B cell (primary cell): ENCODE data around the gene NPPC. TPM values are rescaled to one million over a fixed set of nuclear protein-coding genes. Genes with fewer than 3 reads are reported as not detected.

Source experiments
- ATAC-seq: fragments of 200-7000 bp; cut with Tn5 transposase; one replicate; pipeline ENCODE4 v1.10.0; 2021; ENCODE audit warnings: low read depth, mild to moderate bottlenecking, moderate number of reproducible peaks, moderate library complexity
- CTCF ChIA-PET: fragments of 350-600 bp; sonication (Branson Sonifier 250); formaldehyde crosslinking; loops from one replicate; lab custom pipeline; 2021; ENCODE audit warnings: antibody characterized with exemption, inconsistent platforms; lab: Charles Lee
- POLR2A ChIA-PET: fragments of 350-600 bp; sonication (Branson Sonifier 250); formaldehyde crosslinking; loops from one replicate; lab custom pipeline; 2021; ENCODE audit warnings: antibody characterized with exemption; lab: Charles Lee
- DNase-seq: peaks from one replicate; pipeline ENCODE4 v3.0.0; 2013
- H2AFZ ChIP-seq: 2 replicates; pipeline ENCODE4 v1.6.1; 2012; ENCODE audit warnings: mild to moderate bottlenecking, low read depth, low read length; ENCODE audit not compliant: insufficient read depth, poor library complexity, severe bottlenecking
- H3K27ac ChIP-seq, 2 donors: 1 replicate in 1 of 2; 2 replicates in 1 of 2; pipeline ENCODE4 v1.5.1; 2012 to 2013; ENCODE audit warnings: low read length in 2 of 2, mild to moderate bottlenecking in 2 of 2, moderate library complexity in 1 of 2
- H3K27me3 ChIP-seq, 4 experiments: fragments of 200-600 bp in 1 of 4; sonication (generic) in 1 of 4; replicated peaks in 1 of 4; 1 replicate in 2 of 4; 2 replicates in 2 of 4; pipeline versions ENCODE4 v1.6.1 to v1.7.0; 2013 to 2016; ENCODE audit warnings: low read length in 3 of 4, mild to moderate bottlenecking in 2 of 4, mixed read lengths in 1 of 4, moderate library complexity in 1 of 4; ENCODE audit not compliant: insufficient read depth in 4 of 4, control insufficient read depth in 3 of 4; ENCODE audit errors: control extremely low read depth in 1 of 4
- H3K36me3 ChIP-seq, 2 experiments: replicated peaks in 1 of 2; 1 replicate in 1 of 2; 2 replicates in 1 of 2; pipeline versions ENCODE4 v1.6.1 to v1.7.1; 2013; ENCODE audit warnings: low read length in 1 of 2; ENCODE audit not compliant: insufficient read depth in 2 of 2, control insufficient read depth in 1 of 2; ENCODE audit errors: control extremely low read depth in 1 of 2, extremely low read depth in 1 of 2
- H3K4me1 ChIP-seq, 2 donors: fragments of 200-600 bp in 1 of 2; sonication (generic) in 1 of 2; 1 replicate in 1 of 2; 2 replicates in 1 of 2; pipeline versions ENCODE4 v1.5.1 to v1.6.1; 2013 to 2017; ENCODE audit warnings: low read length in 2 of 2; ENCODE audit not compliant: control insufficient read depth in 2 of 2, insufficient read depth in 2 of 2
- H3K4me2 ChIP-seq: replicated peaks from 2 replicates; pipeline ENCODE3; 2012; ENCODE audit warnings: mild to moderate bottlenecking, low read depth, low read length; ENCODE audit not compliant: poor library complexity, severe bottlenecking
- H3K4me3 ChIP-seq, 5 experiments: fragments of 200-600 bp in 1 of 5; sonication (generic) in 1 of 5; 1 replicate in 3 of 5; 2 replicates in 2 of 5; pipeline versions ENCODE4 v1.5.1 to v1.7.0; 2011 to 2016; ENCODE audit warnings: low read length in 4 of 5, mild to moderate bottlenecking in 4 of 5, low read depth in 2 of 5, control low read depth in 1 of 5, moderate library complexity in 1 of 5; ENCODE audit not compliant: insufficient read depth in 1 of 5; ENCODE audit errors: control extremely low read depth in 1 of 5, extremely low read depth in 1 of 5
- H3K79me2 ChIP-seq: fragments of 200-600 bp; sonication (generic); one replicate; pipeline ENCODE4 v1.6.0; 2016; ENCODE audit warnings: low read length; ENCODE audit not compliant: control insufficient read depth, insufficient read depth
- H3K9ac ChIP-seq: fragments of 200-600 bp; sonication (generic); 2 replicates; pipeline ENCODE4 v1.6.1; 2017; ENCODE audit warnings: mild to moderate bottlenecking, low read length, moderate library complexity
- H3K9me3 ChIP-seq, 3 donors: one replicate each; pipeline versions ENCODE4 v1.6.1 to v1.7.1; 2013; ENCODE audit warnings: low read length in 2 of 3; ENCODE audit not compliant: control insufficient read depth in 2 of 3, insufficient read depth in 1 of 3; ENCODE audit errors: control extremely low read depth in 1 of 3
- H4K20me1 ChIP-seq: 2 replicates; pipeline ENCODE4 v1.6.0; 2012; ENCODE audit warnings: mild to moderate bottlenecking, low read length; ENCODE audit not compliant: insufficient read depth, control insufficient read depth, poor library complexity, severe bottlenecking
- H3K27ac Mint-ChIP-seq: one replicate; pipeline ENCODE4 v1.8.0; 2021; ENCODE audit warnings: mixed read lengths
- H3K27me3 Mint-ChIP-seq: one replicate; pipeline ENCODE4 v1.8.0; 2021; ENCODE audit warnings: mixed read lengths
- H3K4me1 Mint-ChIP-seq: one replicate; pipeline ENCODE4 v1.8.0; 2021; ENCODE audit warnings: mixed read lengths
- H3K4me3 Mint-ChIP-seq: one replicate; pipeline ENCODE4 v1.8.0; 2021; ENCODE audit warnings: mixed read lengths
- H3K9me3 Mint-ChIP-seq: one replicate; pipeline ENCODE4 v1.8.0; 2022; ENCODE audit warnings: mixed read lengths; ENCODE audit not compliant: insufficient read depth
- EZH2 ChIP-seq: IDR thresholded peaks from 2 replicates; pipeline ENCODE4 v1.6.1; 2012; ENCODE audit warnings: borderline replicate concordance, low read depth, mild to moderate bottlenecking, moderate library complexity, low read length; ENCODE audit not compliant: insufficient read depth, poor library complexity, severe bottlenecking
- WGBS: methylation state at CpG from one replicate; pipeline ENCODE4 v1.1.5; 2013; ENCODE audit warnings: missing lambda C conversion rate; ENCODE audit not compliant: insufficient coverage; 5-methylcytosine and 5-hydroxymethylcytosine counted together
- intact Hi-C: fragments of 100-400 bp; cut with micrococcal nuclease; formaldehyde crosslinking; loops from one replicate; pipeline ENCODE4 v1.10.0; 2022
- polyA plus RNA-seq: library from polyadenylated mRNA; depleted of rRNA; stranded (reverse); fragments of >200 nt; gene quantifications from 2 replicates; pipeline ENCODE4 v1.2.3, GENCODE V29; 2012
- total RNA-seq, 2 donors: library from RNA; stranded (reverse); fragments of 120-200 nt in 1 of 2; gene quantifications; 1 replicate in 1 of 2; 2 replicates in 1 of 2; pipeline versions ENCODE4 v1.2.3 to v1.2.4, GENCODE V29; 2013 to 2022
- TF ChIP-seq, protein P1 (sequence below): fragments of 200-600 bp; IDR thresholded peaks from one replicate; pipeline ENCODE4 v1.8.0; 2022; ENCODE audit warnings: antibody characterized with exemption, mild to moderate bottlenecking

The NPPC gene
- total and polyA plus RNA-seq, 2 donors (not counting 1 experiment from before 2014, with no cell fraction given) = 0.33 to 0.71 TPM

DNA sequence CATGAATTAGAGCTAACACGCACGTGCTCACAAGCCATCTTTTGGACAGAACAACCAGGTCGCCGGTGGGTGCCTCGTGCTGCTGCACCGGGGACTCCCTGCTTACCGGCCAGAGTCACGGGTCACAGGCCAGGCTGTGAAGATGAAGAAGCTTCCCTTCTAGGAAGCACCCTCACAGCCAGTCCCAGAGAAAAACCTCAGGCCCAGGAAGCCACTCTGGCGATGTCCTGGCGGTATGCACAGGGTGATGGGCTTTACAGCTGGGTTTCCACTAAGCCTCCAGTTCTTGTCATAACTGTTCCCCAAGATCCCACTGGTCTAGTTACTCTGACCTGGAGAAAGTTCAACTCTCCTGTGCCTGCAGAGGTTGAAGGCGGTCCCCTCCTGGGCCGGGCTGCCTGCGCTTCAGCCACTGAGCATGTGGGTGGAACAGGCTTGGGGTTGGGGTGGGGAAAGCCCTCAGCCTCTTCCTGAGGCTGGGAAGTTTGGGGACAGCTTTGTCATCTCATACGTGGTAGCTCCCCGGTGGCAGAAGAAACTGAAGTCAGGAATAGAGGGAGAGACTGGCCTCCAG, 20.1 kb upstream of the NPPC start:
- intact Hi-C loops = no loop called here
- TF ChIP-seq, protein P1, sequence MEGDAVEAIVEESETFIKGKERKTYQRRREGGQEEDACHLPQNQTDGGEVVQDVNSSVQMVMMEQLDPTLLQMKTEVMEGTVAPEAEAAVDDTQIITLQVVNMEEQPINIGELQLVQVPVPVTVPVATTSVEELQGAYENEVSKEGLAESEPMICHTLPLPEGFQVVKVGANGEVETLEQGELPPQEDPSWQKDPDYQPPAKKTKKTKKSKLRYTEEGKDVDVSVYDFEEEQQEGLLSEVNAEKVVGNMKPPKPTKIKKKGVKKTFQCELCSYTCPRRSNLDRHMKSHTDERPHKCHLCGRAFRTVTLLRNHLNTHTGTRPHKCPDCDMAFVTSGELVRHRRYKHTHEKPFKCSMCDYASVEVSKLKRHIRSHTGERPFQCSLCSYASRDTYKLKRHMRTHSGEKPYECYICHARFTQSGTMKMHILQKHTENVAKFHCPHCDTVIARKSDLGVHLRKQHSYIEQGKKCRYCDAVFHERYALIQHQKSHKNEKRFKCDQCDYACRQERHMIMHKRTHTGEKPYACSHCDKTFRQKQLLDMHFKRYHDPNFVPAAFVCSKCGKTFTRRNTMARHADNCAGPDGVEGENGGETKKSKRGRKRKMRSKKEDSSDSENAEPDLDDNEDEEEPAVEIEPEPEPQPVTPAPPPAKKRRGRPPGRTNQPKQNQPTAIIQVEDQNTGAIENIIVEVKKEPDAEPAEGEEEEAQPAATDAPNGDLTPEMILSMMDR = no peak
- no peak for TF ChIP-seq EZH2
- Histone ChIP-seq H3K9me3 (no peaks in the 10 kb centered on the region), H3K4me1 (no peaks in the 10 kb centered on the region), H2AFZ (no peak overlapping the region), H3K27me3 (peaks cover 0 to 4% (median 0%) of the 10 kb centered on the region in 4 experiments), H3K36me3 (no peaks in the 10 kb centered on the region), H3K9ac (no peak overlapping the region), H3K4me3 (no peak overlapping the region), H4K20me1 (no peaks in the 10 kb centered on the region), H3K4me2 (no peak overlapping the region), H3K79me2 (no peaks in the 10 kb centered on the region), H3K27ac (no peak overlapping the region)
- 93% methylated on average over 11 of the region's 15 CpGs for WGBS
- Mint-ChIP-seq H3K27ac (no peak overlapping the region), H3K27me3 (peaks cover 16% of the 10 kb centered on the region), H3K4me3 (no peak overlapping the region), H3K9me3 (no peaks in the 10 kb centered on the region), H3K4me1 (no peaks in the 10 kb centered on the region)
- DNase-seq (no peak), ATAC-seq (no peak)
- CTCF ChIA-PET = no interaction called here
- POLR2A ChIA-PET = no interaction called here

DNA sequence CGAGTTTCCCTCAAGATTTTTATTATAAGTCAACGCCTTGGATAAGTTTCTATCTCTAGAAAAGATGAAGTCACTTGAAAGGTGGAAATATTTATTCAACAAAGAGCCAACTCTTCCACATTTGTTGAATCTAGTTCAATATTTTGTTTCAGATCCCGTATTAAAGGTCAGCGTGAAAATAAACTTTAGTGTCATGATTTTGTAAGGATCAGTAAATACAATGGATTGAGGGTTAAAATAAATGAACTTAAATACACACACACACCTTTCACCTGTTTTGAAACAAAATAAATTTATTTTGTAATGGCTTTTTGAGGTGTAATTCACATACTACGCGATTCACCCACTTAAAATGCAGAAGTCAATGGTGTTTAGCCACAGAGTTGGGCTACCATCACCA, 16.0 kb upstream of the NPPC start:
- Histone ChIP-seq H3K9ac (no peak overlapping the region), H3K4me3 (no peak overlapping the region), H3K27ac (no peak overlapping the region), H3K36me3 (no peaks in the 10 kb centered on the region), H3K4me2 (no peak overlapping the region), H3K27me3 (peaks cover 0 to 3% (median 0%) of the 10 kb centered on the region in 4 experiments), H4K20me1 (no peaks in the 10 kb centered on the region), H2AFZ (no peak overlapping the region), H3K9me3 (no peaks in the 10 kb centered on the region), H3K79me2 (no peaks in the 10 kb centered on the region), H3K4me1 (no peaks in the 10 kb centered on the region)
- no peaks in the 10 kb centered on the region for H3K4me1 Mint-ChIP-seq
- peaks cover 20% of the 10 kb centered on the region for H3K27me3 Mint-ChIP-seq
- H3K27ac Mint-ChIP-seq = no peak overlapping the region
- no peak for DNase-seq
- TF ChIP-seq EZH2 = no peak
- TF ChIP-seq, protein P1 = no peak
- H3K4me3 Mint-ChIP-seq = no peak overlapping the region
- no peaks in the 10 kb centered on the region for H3K9me3 Mint-ChIP-seq
- CTCF ChIA-PET = no interaction called here
- ATAC-seq = no peak
- intact Hi-C loops = no loop called here
- WGBS = 100% methylated on average over 2 of the region's 6 CpGs
- POLR2A ChIA-PET = no interaction called here
